ENCODE results near the gene SRA1. TPM values are rescaled to one million over a fixed set of nuclear protein-coding genes. Genes with fewer than 3 reads are reported as not detected.

The SRA1 gene
- total and polyA plus RNA-seq, 8 donors, result 7.0 to 29.7 (median 11.5) TPM

GRCh38 chr5:140568443-140569063, 11.3 kb upstream of the SRA1 start:
- DNase-seq, result no peak
- no peak for TF ChIP-seq CTCF (IDR thresholded peaks at IDR 0.05)
- Histone ChIP-seq H3K27ac (peak overlapping the region in 1 of 4 donors; percentile 16), H3K4me1 (peaks cover 0 to 7% (median 5%) of the 10 kb centered on the region in 3 donors), H3K9me3 (no peaks in the 10 kb centered on the region), H3K4me3 (no peak overlapping the region), H3K27me3 (no peaks in the 10 kb centered on the region), H3K36me3 (peaks cover 0 to 10% (median 9%) of the 10 kb centered on the region in 3 donors)
- no peak for ATAC-seq
- intact Hi-C loops (cut with DNase I), result loop anchor here in 1 of 3 donors (10.0 kb wide), 1 partner anchor 66 kb away; the partner anchor contains the start of genes CD14 and TMCO6
- no peak for FAIRE-seq
- 97 to 100% methylated on average over 2 of the region's 2 CpGs for WGBS, 2 donors

- Histone ChIP-seq H3K9me3 (no peaks in the 10 kb centered on the region), H3K4me1 (peaks cover 4 to 11% (median 10%) of the 10 kb centered on the region in 3 donors), H3K27ac (no peak overlapping the region), H3K4me3 (no peak overlapping the region), H3K36me3 (peaks cover 0 to 10% (median 9%) of the 10 kb centered on the region in 3 donors), H3K27me3 (no peaks in the 10 kb centered on the region)
- no peak for FAIRE-seq
- 97 to 98% methylated on average over 13 of the region's 13 CpGs for WGBS, 2 donors
- ATAC-seq, result no peak
- intact Hi-C loops (cut with DNase I), result loop anchor here in 1 of 3 donors (10.0 kb wide), 1 partner anchor 67 kb away; the partner anchor contains the start of genes CD14 and TMCO6
- DNase-seq, result no peak
- no peak for TF ChIP-seq CTCF (IDR thresholded peaks at IDR 0.05)
Measured at GRCh38 chr5:140567871-140568270, 10.6 kb upstream of the SRA1 start.

- DNase-seq, result peak in 4 of 6 donors; percentile 31 to 84 (median 62)
- no peaks in the 10 kb centered on the region for H3K9me3 ChIP-seq
- H3K27me3 ChIP-seq, result no peaks in the 10 kb centered on the region
- H3K27ac ChIP-seq, result no peak overlapping the region
- FAIRE-seq, result no peak
- ATAC-seq, result no peak
- H3K4me3 ChIP-seq, result no peak overlapping the region
- peaks cover 0 to 10% (median 9%) of the 10 kb centered on the region in 3 donors for H3K36me3 ChIP-seq
- 88% methylated on average over 22 of the region's 22 CpGs for WGBS, 2 donors
- H3K4me1 ChIP-seq, result peaks cover 4 to 11% (median 10%) of the 10 kb centered on the region in 3 donors
- intact Hi-C loops (cut with DNase I), result loop anchor here in 1 of 3 donors (10.0 kb wide), 1 partner anchor 68 kb away; the partner anchor contains the start of genes CD14 and TMCO6
- TF ChIP-seq CTCF (IDR thresholded peaks at IDR 0.05), result no peak
Measured at GRCh38 chr5:140567136-140567818, 10.0 kb upstream of the SRA1 start.

- FAIRE-seq, result no peak
- WGBS, 2 donors, result 88% methylated on average over 5 of the region's 5 CpGs
- intact Hi-C loops (cut with DNase I), result loop anchor here in 1 of 3 donors (10.0 kb wide), 1 partner anchor 68 kb away; the partner anchor contains the start of genes CD14 and TMCO6
- H3K4me1 ChIP-seq, result peaks cover 4 to 11% (median 10%) of the 10 kb centered on the region in 3 donors
- no peaks in the 10 kb centered on the region for H3K27me3 ChIP-seq
- peaks cover 0 to 10% (median 9%) of the 10 kb centered on the region in 3 donors for H3K36me3 ChIP-seq
- H3K4me3 ChIP-seq, result no peak overlapping the region
- TF ChIP-seq CTCF (IDR thresholded peaks at IDR 0.05), result no peak
- no peak overlapping the region for H3K27ac ChIP-seq
- no peak for DNase-seq
- ATAC-seq, result no peak
- H3K9me3 ChIP-seq, result no peaks in the 10 kb centered on the region
Measured at GRCh38 chr5:140566665-140567064, 9.4 kb upstream of the SRA1 start.

Data from pancreas (tissue), 10 donors.